GM23248 (cell line): ENCODE data around the gene CMTM7. TPM values are rescaled to one million over a fixed set of nuclear protein-coding genes. Genes with fewer than 3 reads are reported as not detected.

Experiments used
- DNase-seq: peaks from one replicate; pipeline ENCODE4 v3.0.0-alpha.2; 2015
- H2AFZ ChIP-seq: fragments of 200-600 bp; sonication (generic); 2 replicates; pipeline ENCODE4 v1.6.1; 2016; ENCODE audit warnings: antibody characterized with exemption
- H3F3A ChIP-seq: fragments of 200-600 bp; sonication (generic); 2 replicates; pipeline ENCODE4 v1.6.1; 2016; ENCODE audit warnings: mild to moderate bottlenecking, antibody characterized with exemption, mixed run types; ENCODE audit not compliant: insufficient read depth
- H3K27ac ChIP-seq: fragments of 200-600 bp; sonication (generic); 2 replicates; pipeline ENCODE4 v1.5.1; 2016; ENCODE audit warnings: mild to moderate bottlenecking
- H3K27me3 ChIP-seq: fragments of 200-600 bp; sonication (generic); replicated peaks from 2 replicates; pipeline ENCODE4 v1.6.1; 2016; ENCODE audit warnings: mild to moderate bottlenecking; ENCODE audit not compliant: insufficient read depth
- H3K36me3 ChIP-seq: fragments of 200-600 bp; sonication (generic); 2 replicates; pipeline ENCODE4 v1.6.1; 2016; ENCODE audit warnings: low read depth, mild to moderate bottlenecking
- H3K4me1 ChIP-seq: fragments of 200-600 bp; sonication (generic); 2 replicates; pipeline ENCODE4 v1.6.1; 2016; ENCODE audit warnings: mild to moderate bottlenecking; ENCODE audit not compliant: insufficient read depth
- H3K4me2 ChIP-seq: fragments of 200-600 bp; sonication (generic); one replicate; pipeline ENCODE4 v1.6.1; 2016; ENCODE audit warnings: mild to moderate bottlenecking; ENCODE audit not compliant: unreplicated experiment
- H3K4me3 ChIP-seq: fragments of 200-600 bp; sonication (generic); 2 replicates; pipeline ENCODE4 v1.5.1; 2016; ENCODE audit warnings: mild to moderate bottlenecking
- H3K79me2 ChIP-seq: fragments of 200-600 bp; sonication (generic); 2 replicates; pipeline ENCODE4 v1.6.1; 2016; ENCODE audit warnings: mild to moderate bottlenecking; ENCODE audit not compliant: insufficient read depth
- H3K9ac ChIP-seq: fragments of 200-600 bp; sonication (generic); 2 replicates; pipeline ENCODE4 v1.6.1; 2016; ENCODE audit warnings: mild to moderate bottlenecking
- H3K9me2 ChIP-seq: fragments of 200-600 bp; sonication (generic); 2 replicates; pipeline ENCODE4 v1.6.1; 2016; ENCODE audit warnings: mixed run types, mild to moderate bottlenecking, moderate library complexity; ENCODE audit not compliant: insufficient read depth
- H3K9me3 ChIP-seq: fragments of 200-600 bp; sonication (generic); one replicate; pipeline ENCODE4 v1.6.1; 2017; ENCODE audit warnings: low read depth
- H4K20me1 ChIP-seq: fragments of 200-600 bp; sonication (generic); 2 replicates; pipeline ENCODE4 v1.6.0; 2016; ENCODE audit not compliant: insufficient read depth
- EZH2 ChIP-seq: fragments of 200-600 bp; sonication (generic); IDR thresholded peaks from 2 replicates; pipeline ENCODE4 v1.6.1; 2018; ENCODE audit warnings: antibody characterized with exemption, mild to moderate bottlenecking; ENCODE audit not compliant: insufficient read depth, poor library complexity, severe bottlenecking
- EZH2phosphoT487 ChIP-seq: fragments of 200-600 bp; sonication (generic); IDR thresholded peaks from 2 replicates; pipeline ENCODE4 v1.6.1; 2018; ENCODE audit warnings: antibody characterized with exemption, moderate library complexity, mild to moderate bottlenecking, low read depth; ENCODE audit not compliant: insufficient read depth
- WGBS, 2 experiments: methylation state at CpG; one replicate each; pipeline ENCODE4 v1.1.6; 2015 to 2017; ENCODE audit warnings: low lambda C conversion rate in 2 of 2, low coverage in 1 of 2; ENCODE audit errors: missing lambda C conversion rate in 2 of 2; 5-methylcytosine and 5-hydroxymethylcytosine counted together
- in situ Hi-C: fragments of 300-500 bp; cut with MboI; formaldehyde crosslinking; loops from 2 replicates; pipeline ENCODE4 v1.15.0; 2020
- polyA plus RNA-seq: library from polyadenylated mRNA; unstranded; fragments of >200 nt; fragmentation: Nextera tagmentation; extraction: Ambion mirVana; gene quantifications from 2 replicates; pipeline ENCODE4 v1.2.1, GENCODE V29; 2016
- total RNA-seq: library from RNA; depleted of rRNA; stranded (reverse); fragments of >200 nt; shearing (Covaris generic); gene quantifications from 2 replicates; pipeline ENCODE4 v1.2.3, GENCODE V29; 2014

CMTM7 gene
- total and polyA plus RNA-seq, 2 experiments from 2014 or later = 6.3 to 23.0 TPM

- Histone ChIP-seq H2AFZ (no peak overlapping the region), H3K4me3 (no peak overlapping the region), H4K20me1 (no peaks in the 10 kb centered on the region), H3K27me3 (no peaks in the 10 kb centered on the region), H3K9ac (no peak overlapping the region), H3K4me2 (no peak overlapping the region), H3K79me2 (peaks cover 84% of the 10 kb centered on the region), H3K9me2 (no peaks in the 10 kb centered on the region), H3K27ac (no peak overlapping the region), H3K4me1 (peaks cover 18% of the 10 kb centered on the region), H3F3A (peaks cover 23% of the 10 kb centered on the region), H3K9me3 (no peaks in the 10 kb centered on the region), H3K36me3 (no peaks in the 10 kb centered on the region)
- DNase-seq = no peak
- 96 to 98% methylated on average over 3 of the region's 3 CpGs for WGBS, 2 experiments
- TF ChIP-seq EZH2 (no peak), EZH2phosphoT487 (no peak)
- in situ Hi-C loops = no loop called here
Observed at GRCh38 chr3:32498252-32498651, 106.6 kb downstream of the CMTM7 start.

- Histone ChIP-seq H3K9me3 (no peaks in the 10 kb centered on the region), H3K36me3 (no peaks in the 10 kb centered on the region), H3K27me3 (no peaks in the 10 kb centered on the region), H3K79me2 (peaks cover 77% of the 10 kb centered on the region), H3K27ac (no peak overlapping the region), H3K4me1 (peaks cover 12% of the 10 kb centered on the region), H3K9me2 (no peaks in the 10 kb centered on the region), H2AFZ (no peak overlapping the region), H3K4me2 (no peak overlapping the region), H3F3A (peaks cover 17% of the 10 kb centered on the region), H4K20me1 (no peaks in the 10 kb centered on the region), H3K9ac (no peak overlapping the region), H3K4me3 (no peak overlapping the region)
- in situ Hi-C loops = no loop called here
- TF ChIP-seq EZH2phosphoT487 = no peak
- TF ChIP-seq EZH2 = no peak
- DNase-seq = no peak
- 97 to 99% methylated on average over 3 of the region's 3 CpGs for WGBS, 2 experiments
Observed at GRCh38 chr3:32498992-32499391, 107.3 kb downstream of the CMTM7 start.

- Histone ChIP-seq H3K9me3 (no peaks in the 10 kb centered on the region), H3K9ac (no peak overlapping the region), H2AFZ (no peak overlapping the region), H3K4me1 (peaks cover 12% of the 10 kb centered on the region), H3K36me3 (no peaks in the 10 kb centered on the region), H3K27me3 (no peaks in the 10 kb centered on the region), H3K9me2 (no peaks in the 10 kb centered on the region), H3F3A (peaks cover 17% of the 10 kb centered on the region), H3K27ac (no peak overlapping the region), H3K4me3 (no peak overlapping the region), H3K4me2 (no peak overlapping the region), H4K20me1 (no peaks in the 10 kb centered on the region), H3K79me2 (peaks cover 71% of the 10 kb centered on the region)
- WGBS, 2 experiments = 95 to 100% methylated on average over 2 of the region's 2 CpGs
- DNase-seq = no peak
- in situ Hi-C loops = no loop called here
- TF ChIP-seq EZH2phosphoT487 (no peak), EZH2 (no peak)
Observed at GRCh38 chr3:32499585-32499984, 107.9 kb downstream of the CMTM7 start.

- Histone ChIP-seq H3K9me3 (no peaks in the 10 kb centered on the region), H3K4me2 (peak overlapping the region; percentile 97), H3K27ac (no peak overlapping the region), H3K9ac (no peak overlapping the region), H3K79me2 (peaks cover 64% of the 10 kb centered on the region), H3F3A (peaks cover 17% of the 10 kb centered on the region), H4K20me1 (no peaks in the 10 kb centered on the region), H3K36me3 (no peaks in the 10 kb centered on the region), H2AFZ (no peak overlapping the region), H3K27me3 (no peaks in the 10 kb centered on the region), H3K4me3 (peak overlapping the region; percentile 84; the same call in 1 of the 2 replicates), H3K9me2 (no peaks in the 10 kb centered on the region), H3K4me1 (peaks cover 12% of the 10 kb centered on the region)
- in situ Hi-C loops = loop anchor here (10.0 kb wide), 1 partner anchor 165 kb away; no protein-coding TSS in a partner anchor
- TF ChIP-seq EZH2 (no peak), EZH2phosphoT487 (no peak)
- 71 to 84% methylated on average over 2 of the region's 2 CpGs for WGBS, 2 experiments
- no peak for DNase-seq
Observed at GRCh38 chr3:32500231-32500630, 108.6 kb downstream of the CMTM7 start.
